PC-9 (cell line): ENCODE measurements around the gene NPHP1. TPM values are rescaled to one million over a fixed set of nuclear protein-coding genes. Genes with fewer than 3 reads are reported as not detected.
A peak's percentile ranks its signal among the peaks of the same experiment; 100 is the strongest.
"Not testable (repeated sequence)": the region's sequence is repeated elsewhere in the genome, so short reads cannot be mapped to it uniquely, and the experiment has no call there.

ENCODE experiments used
- BruUV-seq: library from RNA; stranded (reverse); fragments of 400-500 nt; replicated peaks from 2 replicates; lab custom pipeline; 2021; lab: Mats Ljungman, UMichigan
- CTCF ChIA-PET: fragments of 300-600 bp; sonication (Branson Sonifier 250); formaldehyde crosslinking; loops from one replicate; lab custom pipeline; 2022; ENCODE audit warnings: antibody characterized with exemption; lab: Charles Lee
- POLR2A ChIA-PET: fragments of 300-600 bp; sonication (Branson Sonifier 250); formaldehyde crosslinking; loops from one replicate; lab custom pipeline; 2022; ENCODE audit warnings: antibody characterized with exemption; ENCODE audit not compliant: unreplicated experiment; lab: Charles Lee
- DNase-seq, 2 experiments: peaks; one replicate each; pipeline versions ENCODE4 v3.0.0 to v3.0.0-alpha.2; 2015 to 2022; ENCODE audit warnings: mixed read lengths in 1 of 2
- H2AFZ ChIP-seq: fragments of 200-600 bp; sonication (generic); 2 replicates; pipeline ENCODE4 v1.8.1; 2017; ENCODE audit warnings: antibody characterized with exemption
- H3F3A ChIP-seq: fragments of 200-600 bp; sonication (generic); 2 replicates; pipeline ENCODE4 v1.8.1; 2017; ENCODE audit warnings: antibody characterized with exemption, mild to moderate bottlenecking, low read depth; ENCODE audit not compliant: insufficient read depth
- H3K27ac ChIP-seq: fragments of 200-600 bp; sonication (generic); 2 replicates; pipeline ENCODE4 v1.6.1; 2016; ENCODE audit warnings: mixed run types
- H3K27me3 ChIP-seq: fragments of 200-600 bp; sonication (generic); 2 replicates; pipeline ENCODE4 v1.6.1; 2016; ENCODE audit warnings: low read depth, mixed run types; ENCODE audit not compliant: insufficient read depth
- H3K36me3 ChIP-seq: fragments of 200-600 bp; sonication (generic); 2 replicates; pipeline ENCODE4 v1.6.1; 2016; ENCODE audit warnings: low read depth, mixed run types
- H3K4me1 ChIP-seq: fragments of 200-600 bp; sonication (generic); replicated peaks from 2 replicates; pipeline ENCODE4 v1.6.1; 2016; ENCODE audit warnings: mixed run types; ENCODE audit not compliant: insufficient read depth
- H3K4me2 ChIP-seq: fragments of 200-600 bp; sonication (generic); 2 replicates; pipeline ENCODE4 v1.6.1; 2017; ENCODE audit warnings: mixed run types
- H3K4me3 ChIP-seq: fragments of 200-600 bp; sonication (generic); 2 replicates; pipeline ENCODE4 v1.6.1; 2016; ENCODE audit warnings: mixed run types
- H3K79me2 ChIP-seq: fragments of 200-600 bp; sonication (generic); 2 replicates; pipeline ENCODE4 v1.6.1; 2017; ENCODE audit warnings: low read depth, mixed run types
- H3K9me2 ChIP-seq: fragments of 200-600 bp; sonication (generic); 2 replicates; pipeline ENCODE4 v1.8.1; 2017; ENCODE audit warnings: mild to moderate bottlenecking; ENCODE audit not compliant: insufficient read depth
- H3K9me3 ChIP-seq: fragments of 200-600 bp; sonication (generic); 2 replicates; pipeline ENCODE4 v1.8.1; 2016; ENCODE audit warnings: low read depth; ENCODE audit not compliant: insufficient read depth
- H4K20me1 ChIP-seq: fragments of 200-600 bp; sonication (generic); 2 replicates; pipeline ENCODE4 v1.8.1; 2017; ENCODE audit not compliant: insufficient read depth
- EZH2 ChIP-seq: fragments of 200-600 bp; sonication (generic); IDR thresholded peaks from 2 replicates; pipeline ENCODE4 v1.8.0; 2017; ENCODE audit warnings: antibody characterized with exemption, low read depth
- intact Hi-C: fragments of 100-400 bp; cut with micrococcal nuclease; formaldehyde crosslinking; loops from one replicate; pipeline ENCODE4 v1.10.0; 2022; ENCODE audit not compliant: unreplicated experiment
- total RNA-seq: library from RNA; stranded (reverse); gene quantifications from 2 replicates; pipeline ENCODE4 v1.2.3, GENCODE V29; 2021
- TF ChIP-seq, protein P1 (sequence below): fragments of 200-600 bp; sonication (generic); conservative IDR thresholded peaks from 2 replicates; pipeline ENCODE4 v1.6.1; 2017; ENCODE audit warnings: mixed run types, antibody characterized with exemption, mild to moderate bottlenecking, moderate library complexity

Gene NPHP1
- total RNA-seq, 1 experiment from 2014 or later = 13.7 TPM

DNA sequence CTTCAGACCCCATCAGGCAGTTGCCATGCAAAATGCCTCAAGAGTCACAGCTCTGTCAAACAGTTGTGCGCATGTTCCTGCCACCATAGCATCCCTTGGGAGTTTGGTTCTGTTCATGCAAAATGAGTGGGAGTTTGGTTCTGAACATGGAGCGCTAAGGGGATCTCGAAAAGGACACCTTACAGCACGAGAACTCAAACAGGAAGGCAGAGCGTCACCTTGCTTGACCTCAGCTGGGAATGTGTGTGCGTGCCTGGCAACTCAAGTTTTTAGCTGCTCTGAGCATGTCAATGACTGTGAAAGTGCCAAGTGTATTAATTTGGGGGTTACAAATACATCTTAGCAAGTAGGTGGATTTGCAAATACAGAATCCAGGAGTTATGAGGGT, 105.8 kb downstream of the NPHP1 start:
- H3K4me1 ChIP-seq = peaks cover 77% of the 10 kb centered on the region
- no peak overlapping the region for H2AFZ ChIP-seq
- H4K20me1 ChIP-seq = no peaks in the 10 kb centered on the region
- no peaks in the 10 kb centered on the region for H3K9me2 ChIP-seq
- ChIA-PET POLR2A (no interaction called here), CTCF (interaction anchor here (2.0 kb wide), 1 partner anchor 58 kb away, joined by 4 read pairs; no protein-coding TSS in a partner anchor)
- H3K27me3 ChIP-seq = no peaks in the 10 kb centered on the region
- intact Hi-C loops = no loop called here
- BruUV-seq = no TSS peak
- H3K4me3 ChIP-seq = no peak overlapping the region
- peaks cover 55% of the 10 kb centered on the region for H3F3A ChIP-seq
- no peak for DNase-seq
- no peak for TF ChIP-seq EZH2
- TF ChIP-seq, protein P1, sequence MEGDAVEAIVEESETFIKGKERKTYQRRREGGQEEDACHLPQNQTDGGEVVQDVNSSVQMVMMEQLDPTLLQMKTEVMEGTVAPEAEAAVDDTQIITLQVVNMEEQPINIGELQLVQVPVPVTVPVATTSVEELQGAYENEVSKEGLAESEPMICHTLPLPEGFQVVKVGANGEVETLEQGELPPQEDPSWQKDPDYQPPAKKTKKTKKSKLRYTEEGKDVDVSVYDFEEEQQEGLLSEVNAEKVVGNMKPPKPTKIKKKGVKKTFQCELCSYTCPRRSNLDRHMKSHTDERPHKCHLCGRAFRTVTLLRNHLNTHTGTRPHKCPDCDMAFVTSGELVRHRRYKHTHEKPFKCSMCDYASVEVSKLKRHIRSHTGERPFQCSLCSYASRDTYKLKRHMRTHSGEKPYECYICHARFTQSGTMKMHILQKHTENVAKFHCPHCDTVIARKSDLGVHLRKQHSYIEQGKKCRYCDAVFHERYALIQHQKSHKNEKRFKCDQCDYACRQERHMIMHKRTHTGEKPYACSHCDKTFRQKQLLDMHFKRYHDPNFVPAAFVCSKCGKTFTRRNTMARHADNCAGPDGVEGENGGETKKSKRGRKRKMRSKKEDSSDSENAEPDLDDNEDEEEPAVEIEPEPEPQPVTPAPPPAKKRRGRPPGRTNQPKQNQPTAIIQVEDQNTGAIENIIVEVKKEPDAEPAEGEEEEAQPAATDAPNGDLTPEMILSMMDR = no peak
- H3K9me3 ChIP-seq = no peaks in the 10 kb centered on the region
- H3K79me2 ChIP-seq = peaks cover 55% of the 10 kb centered on the region
- H3K27ac ChIP-seq = peak overlapping the region; percentile 100
- H3K36me3 ChIP-seq = peaks cover 3% of the 10 kb centered on the region
- H3K4me2 ChIP-seq = peak overlapping the region; percentile 75; the same call in 1 of the 2 replicates

DNA sequence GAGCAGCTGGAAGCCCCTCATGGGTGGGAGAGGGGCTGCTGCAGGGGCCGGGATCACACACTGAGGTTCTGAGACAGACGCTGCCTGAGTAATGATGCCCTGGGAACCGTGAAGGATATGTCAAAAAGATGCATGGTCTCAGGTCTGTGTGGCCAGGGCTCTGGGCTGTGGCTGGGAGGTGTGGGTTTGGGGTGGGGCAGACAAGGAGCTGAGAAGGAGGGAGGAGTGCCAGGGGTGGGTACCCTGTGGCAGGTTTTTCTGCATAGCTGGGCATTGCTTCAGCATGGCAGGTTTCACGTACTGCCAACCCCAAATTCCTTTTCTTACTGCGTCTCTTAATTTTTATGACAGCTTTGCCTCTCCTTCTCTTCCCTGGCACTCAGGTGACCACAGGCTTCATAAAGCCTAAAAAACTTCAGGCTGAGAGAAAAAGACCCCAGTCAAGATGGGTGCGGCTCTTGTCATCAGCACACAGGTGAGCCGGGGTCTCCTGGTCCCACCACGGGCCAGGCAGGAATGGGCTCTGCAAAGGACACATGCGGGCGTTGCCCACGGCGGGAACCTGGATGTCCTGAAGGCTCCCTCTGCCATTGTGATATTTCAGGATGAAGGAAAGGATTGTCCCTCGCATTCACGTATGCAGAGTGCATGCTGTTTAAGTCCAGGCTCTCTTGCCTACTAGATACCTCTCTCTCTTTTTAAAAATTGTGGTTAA, 107.2 kb downstream of the NPHP1 start:
- ChIA-PET POLR2A (interaction anchor here (0.9 kb wide), 1 partner anchor 8 kb away, joined by 4 read pairs; no protein-coding TSS in a partner anchor), CTCF (interaction anchor here (0.5 to 2.0 kb wide), 4 partner anchors 15 to 59 kb away, joined by 3 to 6 read pairs (median 4); partner anchors contain the start of gene MALL)
- Histone ChIP-seq H3K27ac (peak overlapping the region; percentile 100), H3F3A (peaks cover 52% of the 10 kb centered on the region), H3K4me1 (peaks cover 63% of the 10 kb centered on the region), H4K20me1 (no peaks in the 10 kb centered on the region), H3K36me3 (peaks cover 3% of the 10 kb centered on the region), H3K9me2 (no peaks in the 10 kb centered on the region), H3K4me2 (peak overlapping the region; percentile 63), H3K9me3 (no peaks in the 10 kb centered on the region), H2AFZ (no peak overlapping the region), H3K4me3 (peak overlapping the region; percentile 23; the same call in 1 of the 2 replicates), H3K27me3 (no peaks in the 10 kb centered on the region), H3K79me2 (peaks cover 42% of the 10 kb centered on the region)
- BruUV-seq = no TSS peak
- TF ChIP-seq, protein P1 = no peak
- TF ChIP-seq EZH2 = no peak
- intact Hi-C loops = no loop called here
- DNase-seq = peak; percentile 86 to 90

DNA sequence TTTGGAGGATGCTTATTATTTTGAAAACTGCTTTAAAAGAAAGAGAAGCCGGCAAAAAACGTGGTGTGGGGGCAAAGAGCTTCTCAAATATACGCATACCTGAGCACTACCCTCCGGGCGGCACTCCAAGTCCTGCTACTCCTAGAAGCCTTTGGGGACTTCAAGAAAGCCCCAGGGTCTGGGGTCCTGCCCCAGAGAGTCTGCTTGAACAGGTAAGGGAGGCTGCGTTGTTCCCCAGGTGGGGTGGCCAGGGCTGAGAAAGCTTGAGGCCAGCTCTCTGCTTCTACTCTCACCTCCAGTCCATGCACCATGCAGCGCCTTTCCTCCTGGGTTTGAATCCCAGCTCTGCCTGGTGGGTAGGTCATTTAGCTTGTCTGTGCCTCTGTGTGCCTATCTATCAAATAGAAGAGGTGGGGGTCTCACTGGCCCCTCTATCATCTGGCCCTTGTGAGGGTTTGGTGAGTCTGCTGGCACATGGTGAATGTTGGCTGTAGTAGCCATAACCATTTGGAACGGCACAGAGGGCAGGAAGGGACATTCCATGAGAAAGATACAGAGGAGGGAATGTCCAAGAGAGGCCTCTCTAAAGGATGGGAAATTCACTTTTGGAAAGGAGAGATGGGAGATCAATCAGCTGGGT, 108.7 kb downstream of the NPHP1 start:
- H3K9me3 ChIP-seq = no peaks in the 10 kb centered on the region
- H3K4me2 ChIP-seq = no peak overlapping the region
- intact Hi-C loops = no loop called here
- ChIA-PET POLR2A (no interaction called here), CTCF (no interaction called here)
- no peak overlapping the region for H2AFZ ChIP-seq
- peaks cover 40% of the 10 kb centered on the region for H3F3A ChIP-seq
- H3K4me3 ChIP-seq = no peak overlapping the region
- H3K79me2 ChIP-seq = peaks cover 41% of the 10 kb centered on the region
- no peaks in the 10 kb centered on the region for H3K27me3 ChIP-seq
- BruUV-seq = no TSS peak
- H3K36me3 ChIP-seq = peaks cover 3% of the 10 kb centered on the region
- no peak for TF ChIP-seq EZH2
- TF ChIP-seq, protein P1 = no peak
- H3K9me2 ChIP-seq = no peaks in the 10 kb centered on the region
- DNase-seq = no peak
- peaks cover 51% of the 10 kb centered on the region for H3K4me1 ChIP-seq
- H3K27ac ChIP-seq = no peak overlapping the region
- no peaks in the 10 kb centered on the region for H4K20me1 ChIP-seq

DNA sequence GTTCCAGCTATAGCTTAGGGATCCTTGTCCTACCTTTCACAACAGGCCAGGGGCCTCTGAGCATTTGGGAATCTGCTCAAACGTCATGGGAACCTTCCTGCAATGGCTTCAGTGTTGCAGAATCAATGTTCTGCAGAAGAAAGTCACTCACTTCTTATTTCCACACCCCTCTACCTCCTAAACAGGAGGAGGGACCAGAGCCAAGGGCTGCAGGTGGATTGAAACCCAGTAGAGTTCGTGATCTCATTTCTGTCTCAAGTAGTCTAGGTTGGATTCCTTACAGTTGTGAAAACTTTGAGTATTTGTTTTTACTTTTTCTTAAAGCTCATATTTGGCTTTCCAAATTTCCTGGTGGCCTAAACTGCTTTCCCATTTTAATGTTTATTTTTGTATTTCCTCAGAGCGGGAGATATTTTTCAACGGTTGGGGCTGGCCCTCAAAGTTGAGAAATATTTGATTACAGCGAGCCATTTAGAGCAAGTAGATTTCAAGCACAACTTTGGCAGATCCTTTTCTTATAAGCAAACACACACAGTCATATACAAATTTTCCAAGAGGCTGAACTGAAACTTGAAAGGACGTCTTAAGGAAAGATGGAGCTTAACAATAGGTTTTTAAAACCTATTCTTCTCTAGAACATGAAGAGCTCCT, 109.8 kb downstream of the NPHP1 start:
- H4K20me1 ChIP-seq, H3K27me3 ChIP-seq, H3K9me2 ChIP-seq, POLR2A ChIA-PET, H3K36me3 ChIP-seq, BruUV-seq, H3K4me2 ChIP-seq, H2AFZ ChIP-seq, DNase-seq, H3K4me3 ChIP-seq, H3K9me3 ChIP-seq, H3K27ac ChIP-seq, intact Hi-C loops: not testable (repeated sequence)
- H3F3A ChIP-seq = peaks cover 29% of the 10 kb centered on the region
- peaks cover 40% of the 10 kb centered on the region for H3K4me1 ChIP-seq
- CTCF ChIA-PET = interaction anchor here (0.7 kb wide), 1 partner anchor 21 kb away, joined by 4 read pairs; the partner anchor contains the start of gene MALL
- H3K79me2 ChIP-seq = peaks cover 38% of the 10 kb centered on the region
